Omental fat pad (tissue), 4 donors: Measurements from ENCODE around the gene MUTYH. TPM values are rescaled to one million over a fixed set of nuclear protein-coding genes. Genes with fewer than 3 reads are reported as not detected.
"Not testable (repeated sequence)": the region's sequence is repeated elsewhere in the genome, so short reads cannot be mapped to it uniquely, and the experiment has no call there.

Experiments
- ATAC-seq: fragments of 150-250 bp; one replicate; pipeline ENCODE4 v1.9.1; 2016; ENCODE audit warnings: mild to moderate bottlenecking, moderate library complexity; ENCODE audit not compliant: low FRiP score
- DNase-seq: peaks from one replicate; pipeline ENCODE4 v3.0.0-alpha.2; 2019; ENCODE audit warnings: low spot score
- total RNA-seq, 4 donors: library from RNA; depleted of rRNA; stranded (reverse); fragments of >200 nt; gene quantifications; one replicate each; pipeline ENCODE4 v1.1.0, GENCODE V29; 2016
- TF ChIP-seq, protein P1 (sequence below), 3 donors: fragments of 450-650 bp; IDR thresholded peaks; one replicate each; pipeline ENCODE4 v1.5.1; 2016 to 2017; ENCODE audit warnings: antibody characterized with exemption in 3 of 3, mild to moderate bottlenecking in 3 of 3, moderate library complexity in 2 of 3

The MUTYH gene
- 10 to 100 TPM; 11.5 to 28.1 (median 12.8) TPM for total RNA-seq

DNA sequence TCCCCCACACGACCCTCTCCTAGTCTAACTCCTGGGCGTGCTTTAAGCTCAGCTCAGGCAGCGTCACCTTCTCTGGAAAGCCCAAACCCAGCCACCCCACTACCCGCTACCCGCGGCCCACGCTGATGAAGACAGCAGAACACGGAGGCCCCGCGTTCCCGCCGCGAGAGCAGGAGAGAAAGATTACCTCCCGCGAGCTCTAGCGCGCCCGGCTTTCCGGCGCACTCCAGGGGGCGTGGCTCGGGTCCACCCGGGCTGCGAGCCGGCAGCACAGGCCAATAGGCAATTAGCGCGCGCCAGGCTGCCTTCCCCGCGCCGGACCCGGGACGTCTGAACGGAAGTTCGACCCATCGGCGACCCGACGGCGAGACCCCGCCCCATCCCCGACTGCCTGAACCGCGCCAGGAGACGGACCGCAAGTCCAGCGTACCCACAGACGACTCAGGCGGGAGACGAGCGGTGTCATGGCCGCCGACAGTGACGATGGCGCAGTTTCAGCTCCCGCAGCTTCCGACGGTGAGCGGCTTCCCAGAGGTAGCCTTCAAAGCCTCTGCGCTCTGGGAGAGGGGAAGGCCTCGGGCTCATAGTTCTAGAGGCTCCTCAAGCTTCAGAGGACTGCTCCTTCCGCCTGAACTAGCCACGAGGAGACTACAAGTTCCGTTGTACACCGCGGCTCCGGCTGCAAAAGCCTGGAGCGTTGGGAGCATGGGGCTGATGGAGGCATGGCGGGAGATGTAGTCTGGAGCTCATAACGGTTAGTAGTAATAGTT, at the start of gene MUTYH, which contains the start of gene TOE1:
Gene MUTYH (minus strand): TSS at position 652 of the 770 bp plus-strand sequence. CDS start 5,935 bp downstream, outside the sequence.
Gene TOE1 (plus strand): TSS at position 382 of the 770 bp plus-strand sequence. CDS start 83 bp downstream, at position 465.
- DNase-seq = peak; percentile 57
- TF ChIP-seq, protein P1, sequence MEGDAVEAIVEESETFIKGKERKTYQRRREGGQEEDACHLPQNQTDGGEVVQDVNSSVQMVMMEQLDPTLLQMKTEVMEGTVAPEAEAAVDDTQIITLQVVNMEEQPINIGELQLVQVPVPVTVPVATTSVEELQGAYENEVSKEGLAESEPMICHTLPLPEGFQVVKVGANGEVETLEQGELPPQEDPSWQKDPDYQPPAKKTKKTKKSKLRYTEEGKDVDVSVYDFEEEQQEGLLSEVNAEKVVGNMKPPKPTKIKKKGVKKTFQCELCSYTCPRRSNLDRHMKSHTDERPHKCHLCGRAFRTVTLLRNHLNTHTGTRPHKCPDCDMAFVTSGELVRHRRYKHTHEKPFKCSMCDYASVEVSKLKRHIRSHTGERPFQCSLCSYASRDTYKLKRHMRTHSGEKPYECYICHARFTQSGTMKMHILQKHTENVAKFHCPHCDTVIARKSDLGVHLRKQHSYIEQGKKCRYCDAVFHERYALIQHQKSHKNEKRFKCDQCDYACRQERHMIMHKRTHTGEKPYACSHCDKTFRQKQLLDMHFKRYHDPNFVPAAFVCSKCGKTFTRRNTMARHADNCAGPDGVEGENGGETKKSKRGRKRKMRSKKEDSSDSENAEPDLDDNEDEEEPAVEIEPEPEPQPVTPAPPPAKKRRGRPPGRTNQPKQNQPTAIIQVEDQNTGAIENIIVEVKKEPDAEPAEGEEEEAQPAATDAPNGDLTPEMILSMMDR (IDR thresholded peaks at IDR 0.05) = no peak
- ATAC-seq = peak; percentile 96

DNA sequence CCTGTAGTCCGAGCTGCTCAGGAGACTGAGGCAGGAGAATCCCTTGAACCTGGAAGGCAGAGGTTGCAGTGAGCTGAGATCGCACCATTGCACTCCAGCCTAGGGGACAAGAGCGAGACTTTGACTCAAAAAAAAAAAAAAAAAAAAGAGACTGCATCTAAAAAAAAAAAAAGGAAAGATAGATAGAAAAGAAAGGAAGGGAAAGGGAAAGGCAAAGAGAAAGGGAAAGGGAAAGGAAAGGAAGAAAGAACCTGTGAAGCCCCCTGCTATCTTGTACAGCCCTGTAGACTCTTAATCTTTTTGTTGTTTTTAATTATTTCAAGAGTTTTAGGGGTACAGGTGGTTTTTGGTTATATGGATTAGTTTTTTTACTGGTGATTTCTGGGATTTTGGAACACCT, 46.0 kb upstream of the MUTYH start:
- ATAC-seq (no peak), DNase-seq (no peak)

DNA sequence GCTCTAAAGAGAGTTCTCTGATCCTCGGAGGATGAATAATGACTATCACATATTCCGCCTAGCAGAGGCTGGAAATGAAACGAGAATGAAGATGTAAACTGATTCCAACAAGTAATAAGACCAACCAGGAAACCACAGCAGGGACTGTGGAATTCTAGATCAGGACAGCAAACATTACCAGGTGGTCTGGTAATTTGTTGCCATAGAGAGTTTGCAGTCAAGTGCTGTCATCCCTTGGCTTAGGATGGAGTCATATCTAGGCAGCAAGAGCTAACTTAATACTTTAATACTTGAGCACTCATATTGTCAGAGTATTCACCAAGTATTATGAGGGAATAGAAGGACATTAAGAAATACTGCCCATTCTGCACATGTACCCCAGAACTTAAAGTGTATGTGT, 45.1 kb upstream of the MUTYH start:
- TF ChIP-seq, protein P1 (IDR thresholded peaks at IDR 0.05) = no peak
- no peak for DNase-seq
- ATAC-seq = no peak

More for the DNA sequence above, 46.0 kb upstream of the MUTYH start:
- TF ChIP-seq, protein P1 (IDR thresholded peaks at IDR 0.05) = no peak

DNA sequence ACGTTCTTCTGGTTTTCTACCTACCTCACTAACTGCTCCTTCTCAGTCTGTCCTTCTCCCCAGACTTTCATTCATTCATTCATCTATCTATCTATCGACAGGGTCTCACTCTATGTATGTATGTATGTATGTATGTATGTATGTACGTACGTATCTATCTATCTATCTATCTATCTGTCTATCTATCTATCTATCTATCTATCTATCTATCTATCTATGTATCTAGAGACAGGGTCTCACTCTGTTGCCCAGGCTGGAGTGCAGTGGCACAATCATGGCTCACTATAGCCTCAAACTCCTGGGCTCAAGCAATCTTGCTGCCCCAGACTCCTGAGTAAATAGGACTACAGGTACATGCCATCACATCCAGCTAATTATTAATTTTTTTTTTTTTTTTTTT, 44.0 kb upstream of the MUTYH start:
- DNase-seq, ATAC-seq: not testable (repeated sequence)

DNA sequence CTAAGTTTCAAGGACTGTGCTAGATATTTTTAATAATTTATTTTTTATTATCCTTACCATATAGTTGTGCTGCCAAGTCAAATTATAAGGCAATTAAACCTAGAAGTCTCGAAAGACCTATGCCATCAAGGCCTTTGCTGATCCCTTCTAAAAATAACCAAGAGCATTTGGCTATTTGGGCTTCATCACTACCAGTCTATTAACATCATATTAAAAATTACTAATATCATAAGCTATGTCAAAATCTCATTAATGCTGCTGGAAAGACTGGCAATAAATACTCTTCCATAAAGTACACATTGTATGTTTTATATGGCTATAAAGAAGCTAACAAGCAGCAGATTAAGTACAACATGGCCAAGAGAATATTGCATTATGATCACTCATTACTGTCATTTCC, 43.0 kb upstream of the MUTYH start:
- DNase-seq (no peak), ATAC-seq (no peak)
- TF ChIP-seq, protein P1 (IDR thresholded peaks at IDR 0.05) = no peak

DNA sequence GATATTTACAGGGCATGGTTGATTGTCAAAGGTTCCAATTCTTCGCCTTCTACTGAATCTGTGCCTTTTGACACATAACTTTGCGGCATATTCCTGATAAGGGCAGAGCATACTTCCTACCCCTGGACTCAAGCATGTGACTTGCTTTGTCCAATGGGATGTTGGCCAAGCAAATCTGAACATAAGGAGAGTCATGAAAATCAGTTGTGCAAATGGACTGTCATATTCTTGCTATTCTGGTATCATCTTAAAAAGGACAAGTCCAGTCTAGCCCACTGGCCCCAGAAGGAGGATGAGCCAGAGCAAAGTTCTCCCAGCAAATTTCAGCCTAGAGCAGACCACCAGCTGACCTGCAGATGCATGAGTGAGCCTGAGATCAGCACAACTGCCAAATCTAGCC, 41.0 kb upstream of the MUTYH start:
- DNase-seq = no peak
- no peak for ATAC-seq
- TF ChIP-seq, protein P1 (IDR thresholded peaks at IDR 0.05) = no peak

DNA sequence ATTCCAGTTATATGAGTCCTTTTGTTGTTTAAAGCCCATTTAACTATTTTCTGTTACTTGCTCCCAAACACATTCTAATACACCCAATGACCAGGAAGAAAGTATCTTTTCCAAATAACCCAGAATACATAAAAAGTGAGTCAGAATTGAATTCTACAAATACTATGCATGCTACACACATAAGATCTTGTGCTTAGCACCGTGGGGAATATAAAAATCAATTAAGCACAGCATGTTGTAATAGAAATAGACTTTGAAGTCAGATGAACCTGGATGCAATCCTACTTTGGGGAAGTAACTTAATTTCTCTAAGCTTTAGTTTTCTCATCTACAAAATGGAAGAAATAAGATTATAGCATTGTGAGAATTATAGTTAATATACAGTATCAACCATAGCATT, 40.5 kb upstream of the MUTYH start:
- ATAC-seq (no peak), DNase-seq (no peak)
- TF ChIP-seq, protein P1 (IDR thresholded peaks at IDR 0.05) = no peak
